GM19193 (cell line): Measurements from ENCODE around the gene YPEL4.
A peak's percentile ranks its signal among the peaks of the same experiment; 100 is the strongest.

Source experiments
- POLR2A ChIP-seq: IDR thresholded peaks from 4 replicates; pipeline ENCODE4 v1.6.1; 2011; ENCODE audit not compliant: insufficient read depth, insufficient read length; ENCODE audit errors: extremely low read depth

YPEL4 gene, protein sequence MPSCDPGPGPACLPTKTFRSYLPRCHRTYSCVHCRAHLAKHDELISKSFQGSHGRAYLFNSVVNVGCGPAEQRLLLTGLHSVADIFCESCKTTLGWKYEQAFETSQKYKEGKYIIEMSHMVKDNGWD

DNA sequence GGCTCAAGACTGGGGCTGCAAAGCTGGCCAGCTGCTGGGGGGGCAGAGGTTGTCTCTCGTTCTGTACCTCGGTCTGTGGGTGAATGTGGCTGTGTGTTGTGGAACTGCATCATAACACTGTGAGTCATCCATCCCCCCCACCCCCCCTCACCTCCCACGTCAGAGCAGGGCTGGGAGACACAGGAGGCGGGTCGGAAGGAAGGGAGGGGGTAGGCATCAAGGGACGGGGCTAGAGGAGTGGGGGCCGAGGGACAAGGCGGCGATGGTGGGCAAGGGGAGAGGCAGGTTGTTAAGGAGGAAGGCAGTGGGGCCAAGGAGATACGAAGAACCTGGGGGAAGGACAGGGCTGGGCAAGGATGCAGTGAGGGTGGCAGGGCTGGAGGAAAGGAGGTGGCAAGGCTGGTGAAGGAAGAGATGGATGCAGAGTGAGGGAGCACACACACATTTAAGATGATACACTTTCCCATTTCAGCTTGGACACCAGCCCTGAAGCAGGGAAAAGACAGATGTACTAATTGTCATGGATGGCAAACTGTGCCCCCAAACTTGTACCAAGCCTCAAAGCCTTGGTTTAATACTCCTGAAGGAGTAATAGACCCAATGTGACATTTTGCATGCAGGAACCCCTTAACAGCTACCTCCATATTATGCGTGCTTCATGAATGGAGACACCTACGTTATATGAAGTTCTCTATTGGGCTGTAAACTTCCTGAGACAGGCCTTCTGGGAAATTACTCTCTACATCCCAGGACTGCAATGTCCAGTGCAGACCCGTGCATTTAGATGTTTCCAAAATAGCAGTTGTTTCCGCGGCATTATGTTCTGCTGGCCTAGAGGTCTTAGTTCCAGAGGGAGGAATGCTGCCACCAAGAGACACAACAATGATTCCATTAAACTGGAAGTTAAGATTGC lies at the start of gene YPEL4:
YPEL4 (minus strand) TSS at position 87 of the 913 bp plus-strand sequence. CDS start 2,805 bp downstream, outside the sequence.
- no peak for TF ChIP-seq POLR2A

DNA sequence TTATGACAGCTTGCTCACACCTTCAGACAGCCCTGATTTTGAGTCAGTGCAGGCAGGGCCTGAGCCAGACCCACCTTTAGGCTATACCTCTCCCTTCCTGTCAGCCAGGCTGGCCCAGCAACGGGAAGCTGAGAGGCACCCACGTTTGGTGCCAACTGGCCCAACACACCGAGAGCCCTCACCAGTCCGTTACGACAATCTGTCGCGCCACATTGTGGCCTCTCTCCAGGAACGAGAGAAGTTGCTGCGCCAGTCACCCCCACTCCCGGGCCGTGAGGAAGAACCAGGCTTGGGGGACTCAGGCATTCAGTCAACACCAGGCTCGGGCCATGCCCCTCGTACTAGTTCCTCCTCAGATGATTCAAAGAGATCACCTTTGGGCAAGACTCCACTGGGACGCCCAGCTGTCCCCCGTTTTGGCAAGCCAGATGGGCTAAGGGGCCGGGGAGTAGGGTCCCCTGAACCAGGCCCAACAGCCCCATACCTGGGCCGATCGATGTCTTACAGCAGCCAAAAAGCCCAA lies 49.2 kb upstream of the YPEL4 start:
- TF ChIP-seq POLR2A = no peak

DNA sequence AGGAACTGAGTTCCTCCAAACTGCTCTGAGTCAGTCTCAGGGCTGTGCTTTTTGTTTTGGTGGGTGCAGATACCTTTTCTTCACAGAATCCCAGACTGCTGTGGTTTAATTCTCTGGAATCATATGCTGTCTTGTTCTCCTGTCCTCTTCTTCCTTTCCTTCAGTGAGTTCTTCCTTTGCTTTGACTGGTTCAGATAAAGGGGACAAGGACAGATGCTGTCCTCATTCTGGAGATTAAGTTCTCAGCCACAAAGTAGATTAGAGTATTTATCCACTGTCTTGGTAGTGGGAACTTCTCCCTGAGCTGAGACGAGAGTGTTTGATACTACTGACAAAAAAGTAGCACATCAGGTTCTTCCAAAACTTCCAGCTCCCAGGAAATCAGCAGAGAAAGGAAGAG lies 31.5 kb upstream of the YPEL4 start:
- no peak for TF ChIP-seq POLR2A

DNA sequence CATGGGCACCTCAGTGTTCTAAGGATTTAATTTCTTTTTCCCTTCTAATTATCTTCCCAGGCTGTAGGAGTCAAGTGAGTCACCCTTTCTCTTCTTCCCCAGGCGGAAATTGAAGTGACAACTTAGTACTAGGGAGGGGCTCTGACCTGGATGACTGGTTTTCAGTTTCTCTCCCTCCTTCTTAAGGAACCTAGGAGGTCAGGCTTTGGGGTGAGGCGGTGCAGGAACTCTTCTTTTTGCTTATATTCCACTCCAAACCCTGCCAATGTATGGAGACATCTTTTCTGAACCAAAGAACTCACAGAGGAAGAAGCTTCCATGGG lies 30.8 kb upstream of the YPEL4 start:
- no peak for TF ChIP-seq POLR2A

DNA sequence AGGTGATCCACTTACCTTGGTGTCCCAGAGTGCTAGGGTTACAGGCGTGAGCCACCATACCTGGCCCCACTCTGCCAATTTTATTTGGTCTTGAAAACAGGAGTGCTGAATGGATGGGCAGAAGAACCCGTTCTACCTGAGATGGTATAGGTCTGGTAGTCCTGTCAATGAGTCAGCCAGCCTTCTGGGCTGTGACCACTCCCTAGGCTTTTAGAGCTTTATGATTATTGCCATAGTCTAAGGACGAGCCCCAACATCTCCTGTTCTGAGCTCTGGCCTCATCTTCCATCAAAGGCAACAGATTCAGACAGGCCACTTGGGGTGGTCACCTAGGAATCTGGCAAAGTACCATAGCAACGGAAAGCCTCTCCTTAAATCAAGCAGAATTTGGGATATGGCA lies 29.7 kb upstream of the YPEL4 start:
- TF ChIP-seq POLR2A = no peak

DNA sequence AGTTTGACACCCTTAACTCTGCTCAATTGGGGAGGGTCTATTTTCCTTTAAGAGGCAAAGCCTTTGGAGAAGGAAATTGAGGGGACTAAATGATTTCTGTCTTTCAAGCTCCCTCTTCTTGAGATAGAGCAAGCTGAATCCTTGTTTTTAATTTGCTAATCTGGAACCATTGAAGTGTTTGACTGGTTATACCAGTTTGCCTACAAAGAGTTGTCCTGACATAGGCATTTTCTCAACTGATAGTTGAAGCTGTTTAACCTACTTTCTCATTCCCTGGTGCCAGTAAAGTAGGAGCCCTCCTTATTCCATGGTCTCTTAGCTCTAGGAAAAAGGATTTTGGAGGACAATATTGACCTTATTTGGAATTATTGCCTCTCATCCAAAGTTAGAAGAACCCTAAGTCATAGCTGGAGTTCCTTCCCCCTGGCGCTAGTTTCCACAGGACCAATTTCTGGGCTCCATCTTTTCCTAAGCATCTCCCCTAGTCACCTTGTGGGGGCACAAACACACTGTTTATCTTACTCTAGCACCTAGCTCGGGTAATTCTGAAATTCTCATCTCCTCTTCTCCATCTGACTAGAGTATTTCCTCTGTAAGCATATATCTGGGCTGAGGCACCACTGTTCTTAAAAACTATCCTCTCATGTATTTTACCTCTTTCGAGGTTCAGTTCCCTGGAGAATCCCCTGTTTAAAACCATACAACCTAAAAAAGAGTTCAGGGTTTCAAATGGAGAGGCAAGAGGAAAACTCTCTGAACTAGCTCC lies 25.6 kb upstream of the YPEL4 start:
- TF ChIP-seq POLR2A = no peak

DNA sequence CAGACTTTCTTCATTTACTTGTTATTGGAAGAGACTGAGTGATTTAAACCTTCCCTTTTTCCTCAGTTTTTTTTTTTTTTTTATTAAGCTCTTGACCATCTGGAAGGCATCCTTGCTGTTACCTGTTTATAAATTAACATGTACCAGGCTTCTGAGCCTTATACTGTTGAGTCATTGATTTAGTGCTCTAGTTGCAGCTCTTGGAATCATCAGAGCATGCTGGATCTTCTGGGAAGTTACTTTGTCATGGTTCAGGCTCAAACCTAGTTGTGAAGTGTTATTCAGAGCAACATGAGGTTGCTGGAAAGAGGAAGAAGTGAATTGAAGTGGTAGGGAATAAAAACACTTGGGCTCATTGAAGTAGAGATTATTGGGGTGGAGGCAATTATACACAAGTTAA lies 24.5 kb upstream of the YPEL4 start:
- no peak for TF ChIP-seq POLR2A

DNA sequence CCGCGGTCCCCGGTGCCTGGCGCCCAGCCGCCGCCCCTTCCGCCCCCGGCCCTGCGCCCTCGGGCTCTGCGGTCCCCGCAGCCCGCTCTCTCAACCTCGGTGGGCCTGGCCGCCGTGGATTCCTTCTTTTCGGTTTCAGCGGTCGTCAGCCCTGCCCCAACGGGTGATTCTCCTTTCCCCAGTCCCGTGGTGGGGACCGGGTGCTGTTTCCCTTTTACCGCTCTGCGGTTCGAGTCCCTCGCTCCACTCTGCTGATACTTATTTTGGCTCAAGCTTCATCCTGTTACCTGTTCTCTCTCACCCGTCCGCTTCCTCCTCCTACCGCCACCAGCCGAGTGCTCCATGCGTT lies 18.7 kb upstream of the YPEL4 start:
- no peak for TF ChIP-seq POLR2A

DNA sequence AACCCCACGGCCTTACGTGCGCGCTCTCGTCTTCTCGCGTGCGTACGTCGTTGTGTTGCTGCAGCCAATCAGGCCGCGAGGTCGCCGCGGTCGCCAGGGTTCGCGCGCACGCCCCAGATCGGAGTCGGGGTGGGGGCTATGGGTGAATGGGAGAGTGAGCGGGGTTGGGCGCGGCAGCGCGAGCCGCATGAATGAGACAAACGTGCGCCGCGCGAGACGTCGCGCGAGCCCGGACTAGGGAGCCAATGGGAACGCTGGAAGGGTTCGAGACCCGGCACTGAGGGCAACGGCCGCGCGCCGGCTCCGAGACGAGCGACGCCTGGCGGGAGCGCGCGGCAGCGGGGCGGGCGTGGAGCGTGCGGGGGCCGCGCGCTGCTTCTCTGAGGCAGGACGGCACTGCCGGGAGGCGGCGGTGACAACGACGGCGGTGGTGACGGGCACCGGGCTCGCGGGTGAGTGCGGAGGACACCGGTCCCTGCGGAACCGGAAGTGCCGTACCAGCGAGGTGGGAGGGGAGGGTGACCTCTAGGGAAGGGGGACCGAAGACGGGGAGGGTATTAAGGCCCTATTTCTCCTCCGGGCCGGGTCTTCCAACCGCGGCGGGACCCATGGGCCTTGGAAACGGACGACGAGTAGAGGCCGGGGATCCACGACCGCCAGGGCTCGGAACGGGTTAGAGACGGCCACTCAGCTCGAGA lies 18.2 kb upstream of the YPEL4 start, which contains the start of gene ZDHHC5:
ZDHHC5 (plus strand) TSS at position 379 of the 698 bp plus-strand sequence. CDS start 4,977 bp downstream, outside the sequence.
- peak; percentile 93 for TF ChIP-seq POLR2A

DNA sequence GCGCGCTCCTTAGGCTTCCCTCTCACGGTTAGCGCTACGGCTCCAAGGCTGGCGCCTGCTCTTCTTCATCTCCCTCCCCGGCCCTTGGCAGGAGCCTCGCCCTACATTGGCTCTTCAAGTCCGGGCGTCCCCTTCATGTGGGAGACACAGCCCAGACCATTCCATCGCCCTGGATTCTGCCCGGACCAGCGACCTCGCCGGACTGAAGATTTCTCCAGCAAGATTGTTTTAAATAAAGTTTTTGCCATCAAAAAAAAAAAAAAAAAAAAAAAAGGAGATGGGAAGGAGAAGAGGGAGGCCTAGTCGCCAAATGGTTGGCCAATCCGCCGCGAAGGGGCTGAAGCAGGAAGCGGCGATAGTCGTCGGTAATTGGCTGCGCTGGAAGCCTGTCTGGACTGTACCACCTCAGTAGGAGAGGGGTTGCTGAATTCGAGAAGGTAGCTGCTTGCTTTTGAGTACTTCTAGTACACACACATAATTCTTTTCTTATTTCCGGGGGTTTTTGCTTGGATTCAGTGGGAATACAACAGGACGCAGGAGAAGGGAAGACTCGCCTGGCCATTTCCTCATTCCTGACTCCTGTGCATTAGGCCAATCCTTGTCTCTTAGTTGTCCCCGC lies 17.5 kb upstream of the YPEL4 start:
- peak; percentile 46 for TF ChIP-seq POLR2A

DNA sequence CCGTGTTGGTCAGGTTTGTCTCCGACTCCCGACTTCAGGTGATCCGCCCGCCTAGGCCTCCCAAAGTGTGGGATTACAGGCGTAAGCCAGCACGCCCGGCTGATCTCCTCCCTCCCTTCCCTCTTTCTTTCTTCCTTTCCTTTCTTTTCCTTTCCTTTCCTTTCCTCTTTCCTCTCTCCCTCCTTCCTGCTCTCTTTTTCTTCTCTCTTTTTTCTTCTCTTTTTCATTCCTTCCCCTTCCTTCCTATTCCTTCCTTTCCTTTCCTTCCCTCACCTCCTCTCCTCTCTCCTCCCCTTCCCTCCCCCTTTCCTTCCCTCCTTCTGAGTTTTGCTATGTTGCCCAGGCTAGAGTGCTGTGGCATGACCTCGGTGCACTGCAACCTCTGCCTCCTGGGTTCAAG lies 14.3 kb upstream of the YPEL4 start:
- TF ChIP-seq POLR2A = no peak

DNA sequence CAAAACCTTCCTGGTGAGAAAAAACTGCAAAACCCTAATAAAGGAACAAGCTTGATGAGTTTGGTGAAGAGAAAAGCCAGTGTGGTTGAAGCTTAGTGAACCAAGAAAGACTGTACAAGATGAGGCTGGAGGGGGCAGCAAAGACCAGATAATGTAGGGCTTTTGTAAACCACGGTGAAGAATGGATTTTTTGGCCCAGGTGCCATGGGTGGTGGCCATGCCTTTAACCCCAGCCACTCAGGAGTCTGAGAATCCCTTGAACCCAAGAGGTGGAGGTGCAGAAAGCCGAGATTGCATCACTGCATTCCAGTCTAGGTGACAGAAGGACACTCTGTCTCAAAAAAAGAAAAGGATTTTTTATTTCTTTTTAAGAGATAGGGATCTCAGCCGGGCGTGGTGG lies 13.2 kb upstream of the YPEL4 start:
- no peak for TF ChIP-seq POLR2A

DNA sequence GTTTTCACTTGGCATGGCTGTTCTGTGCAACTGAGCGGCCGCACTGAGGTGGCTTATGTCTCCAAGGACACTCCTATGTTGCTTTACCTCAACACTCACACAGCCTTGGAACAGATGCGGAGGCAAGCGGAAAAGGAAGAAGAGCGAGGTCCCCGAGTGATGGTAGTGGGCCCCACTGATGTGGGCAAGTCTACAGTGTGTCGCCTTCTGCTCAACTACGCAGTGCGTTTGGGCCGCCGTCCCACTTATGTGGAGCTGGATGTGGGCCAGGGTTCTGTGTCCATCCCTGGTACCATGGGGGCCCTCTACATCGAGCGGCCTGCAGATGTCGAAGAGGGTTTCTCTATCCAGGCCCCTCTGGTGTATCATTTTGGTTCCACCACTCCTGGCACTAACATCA lies 10.0 kb upstream of the YPEL4 start:
- TF ChIP-seq POLR2A = no peak

DNA sequence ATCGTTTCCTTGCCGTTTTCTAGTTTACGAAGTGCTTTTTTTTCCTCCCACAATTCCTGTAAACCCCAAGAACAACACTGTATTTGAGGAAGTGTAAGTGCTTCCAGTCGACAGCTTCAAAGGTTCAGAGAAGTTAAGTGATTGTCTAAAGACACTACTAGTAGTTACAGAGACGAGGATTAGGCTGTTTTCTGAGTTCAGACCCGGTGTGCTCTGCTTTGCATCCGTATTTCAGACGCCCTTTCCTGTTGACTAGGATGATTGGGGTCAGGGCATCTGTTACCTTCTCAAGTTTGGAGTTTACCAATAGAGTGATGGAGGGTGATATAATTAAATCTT lies 8.3 kb upstream of the YPEL4 start:
- no peak for TF ChIP-seq POLR2A
